ENCODE results near the gene MEA1.
"Not testable (repeated sequence)": the region's sequence is repeated elsewhere in the genome, so short reads cannot be mapped to it uniquely, and the experiment has no call there.

Gene MEA1

GRCh38 chr6:43005844-43006243 is 7.9 kb downstream of the MEA1 start:
- H3K4me3 ChIP-seq (ENCODE audit: low read depth, low read length), result no peak overlapping the region
- ChIA-PET POLR2A (no interaction called here), CTCF (interaction anchor here (1.5 to 2.0 kb wide), 3 partner anchors 7 to 138 kb away, joined by 5 to 8 read pairs (median 5); partner anchors contain the start of gene MEA1)
- no peak for TF ChIP-seq CTCF (IDR thresholded peaks at IDR 0.05; ENCODE audit: insufficient read depth, low read length, missing control alignments)
- no peak for DNase-seq (ENCODE audit: low read depth, low spot score)

- no peak for DNase-seq (ENCODE audit: low read depth, low spot score)
- TF ChIP-seq CTCF (IDR thresholded peaks at IDR 0.05; ENCODE audit: insufficient read depth, low read length, missing control alignments), result no peak
- POLR2A ChIA-PET, result no interaction called here
- CTCF ChIA-PET, result interaction anchor here (1.5 kb wide), 1 partner anchor 11 kb away, joined by 4 read pairs; no protein-coding TSS in a partner anchor
- H3K4me3 ChIP-seq (ENCODE audit: low read depth, low read length), result no peak overlapping the region
Observed at GRCh38 chr6:43001843-43002242, 11.9 kb downstream of the MEA1 start.

GRCh38 chr6:42998205-42998604 is 15.5 kb downstream of the MEA1 start:
- DNase-seq (ENCODE audit: low read depth, low spot score); H3K4me3 ChIP-seq (ENCODE audit: low read depth, low read length): not testable (repeated sequence)
- ChIA-PET POLR2A (interaction anchor here (1.4 kb wide), 1 partner anchor 19 kb away, joined by 4 read pairs; the partner anchor contains the start of gene PEX6), CTCF (interaction anchor here (2.6 kb wide), 1 partner anchor 145 kb away, joined by 15 read pairs; no protein-coding TSS in a partner anchor)

- no peak overlapping the region for H3K4me3 ChIP-seq (ENCODE audit: low read depth, low read length)
- POLR2A ChIA-PET, result interaction anchor here (0.6 to 1.2 kb wide), 4 partner anchors 11 to 176 kb away, joined by 3 to 4 read pairs (median 4); partner anchors contain the start of genes PEX6 and PPP2R5D
- DNase-seq (ENCODE audit: low read depth, low spot score), result no peak
- CTCF ChIA-PET, result interaction anchor here (0.7 to 2.6 kb wide), 10 partner anchors 8 to 147 kb away, joined by 3 to 15 read pairs (median 4); no protein-coding TSS in a partner anchor
- no peak for TF ChIP-seq CTCF (IDR thresholded peaks at IDR 0.05; ENCODE audit: insufficient read depth, low read length, missing control alignments)
Observed at GRCh38 chr6:42996513-42996912, 17.2 kb downstream of the MEA1 start.

- no peak for TF ChIP-seq CTCF (IDR thresholded peaks at IDR 0.05; ENCODE audit: insufficient read depth, low read length, missing control alignments)
- CTCF ChIA-PET, result interaction anchor here (1.6 kb wide), 1 partner anchor 9 kb away, joined by 9 read pairs; the partner anchor contains the start of gene PPP2R5D
- no peak overlapping the region for H3K4me3 ChIP-seq (ENCODE audit: low read depth, low read length)
- no peak for DNase-seq (ENCODE audit: low read depth, low spot score)
- POLR2A ChIA-PET, result interaction anchor here (1.0 kb wide), 1 partner anchor 16 kb away, joined by 4 read pairs; no protein-coding TSS in a partner anchor
Observed at GRCh38 chr6:42993445-42993844, 20.3 kb downstream of the MEA1 start.

GRCh38 chr6:42989923-42990322 is 23.8 kb downstream of the MEA1 start:
- ChIA-PET CTCF (no interaction called here), POLR2A (no interaction called here)
- no peak overlapping the region for H3K4me3 ChIP-seq (ENCODE audit: low read depth, low read length)
- DNase-seq (ENCODE audit: low read depth, low spot score), result no peak
- TF ChIP-seq CTCF (IDR thresholded peaks at IDR 0.05; ENCODE audit: insufficient read depth, low read length, missing control alignments), result no peak

Measured in AG04449 (cell line).